Kidney (tissue), 14 donors: ENCODE data around the gene LAIR1. TPM values are rescaled to one million over a fixed set of nuclear protein-coding genes. Genes with fewer than 3 reads are reported as not detected.

Experiments used
- DNase-seq, 5 donors: peaks; one replicate each; pipeline ENCODE4 v3.0.0-alpha.2; 2013 to 2020
- FAIRE-seq: peaks from 2 replicates; lab custom pipeline; 2012; peaks lifted over from hg19 to GRCh38; lab: Jason Lieb, UNC
- H3K27ac ChIP-seq, 2 donors: one replicate each; pipeline ENCODE4 v1.7.0; 2013; ENCODE audit warnings: low read depth in 2 of 2, low read length in 2 of 2, inconsistent platforms in 1 of 2
- H3K27me3 ChIP-seq: one replicate; pipeline ENCODE4 v1.7.1; 2013; ENCODE audit warnings: low read length, inconsistent platforms; ENCODE audit not compliant: control insufficient read depth, insufficient read depth
- H3K36me3 ChIP-seq, 3 donors: one replicate each; pipeline versions ENCODE4 v1.7.0 to v1.7.1; 2013; ENCODE audit warnings: low read length in 3 of 3, control low read depth in 1 of 3, inconsistent platforms in 1 of 3; ENCODE audit not compliant: insufficient read depth in 3 of 3, control insufficient read depth in 2 of 3
- H3K4me1 ChIP-seq, 3 donors: one replicate each; pipeline versions ENCODE4 v1.7.0 to v1.7.1; 2013; ENCODE audit warnings: low read length in 3 of 3, inconsistent platforms in 1 of 3, low read depth in 1 of 3; ENCODE audit not compliant: control insufficient read depth in 2 of 3, insufficient read depth in 2 of 3
- H3K4me3 ChIP-seq, 3 donors: one replicate each; pipeline versions ENCODE4 v1.7.0 to v1.8.1; 2013; ENCODE audit warnings: low read length in 3 of 3, control low read depth in 1 of 3, inconsistent platforms in 1 of 3
- H3K9ac ChIP-seq, 3 donors: one replicate each; pipeline versions ENCODE4 v1.7.0 to v1.7.1; 2013; ENCODE audit warnings: low read length in 3 of 3, control low read depth in 1 of 3, inconsistent platforms in 1 of 3
- H3K9me3 ChIP-seq, 3 donors: one replicate each; pipeline versions ENCODE4 v1.7.0 to v1.7.1; 2013; ENCODE audit warnings: low read length in 3 of 3, control low read depth in 1 of 3, inconsistent platforms in 1 of 3; ENCODE audit not compliant: control insufficient read depth in 2 of 3, insufficient read depth in 1 of 3
- CTCF ChIP-seq: IDR thresholded peaks from 3 replicates; pipeline ENCODE4 v1.5.1; 2012; ENCODE audit warnings: mild to moderate bottlenecking, moderate library complexity, borderline replicate concordance; ENCODE audit not compliant: insufficient read depth; ENCODE audit errors: extremely low read depth
- intact Hi-C: fragments of 100-400 bp; cut with DNase I; formaldehyde crosslinking; loops from one replicate; pipeline ENCODE4 v1.11.1; 2022
- polyA plus RNA-seq: library from polyadenylated mRNA; stranded (reverse); fragments of 350-450 nt; fragmentation: Illumina TruSeq; extraction: RNeasy Lipid Tissue Mini Kit (QIAGEN cat#74804); gene quantifications from one replicate; pipeline ENCODE4 v1.2.3, GENCODE V29; 2014; ENCODE audit warnings: low read depth, low replicate concordance; ENCODE audit not compliant: insufficient read depth
- total RNA-seq: library from RNA; stranded (reverse); fragmentation: NEBNext Ultra II Directional; extraction: Animal tissue kit (Norgen Biotek cat#: 25700); gene quantifications from one replicate; pipeline ENCODE4 v1.2.1, GENCODE V29; 2021
- donor health status: control.
- donor health status: control.
- donor health status: control.
- donor health status: control.
- donor health status: control.
- donor health status: DM: yes; HTN: yes; CAD: no.
- donor health status: Normal renal cell carcinoma (clear cell type).

Gene LAIR1
- total and polyA plus RNA-seq, 2 donors from 2014 or later: 4.1 to 41.9 TPM

GRCh38 chr19:54319892-54320670 is 44.6 kb downstream of the LAIR1 start:
- no peaks in the 10 kb centered on the region for H3K9me3 ChIP-seq
- TF ChIP-seq CTCF: no peak
- DNase-seq: peak in 1 of 5 donors; percentile 20
- intact Hi-C loops: no loop called here
- no peak overlapping the region for H3K27ac ChIP-seq
- H3K36me3 ChIP-seq: no peaks in the 10 kb centered on the region
- H3K4me3 ChIP-seq: no peak overlapping the region
- no peak overlapping the region for H3K9ac ChIP-seq
- no peak for FAIRE-seq
- H3K4me1 ChIP-seq: no peaks in the 10 kb centered on the region
- H3K27me3 ChIP-seq: peaks cover 4% of the 10 kb centered on the region

DNA sequence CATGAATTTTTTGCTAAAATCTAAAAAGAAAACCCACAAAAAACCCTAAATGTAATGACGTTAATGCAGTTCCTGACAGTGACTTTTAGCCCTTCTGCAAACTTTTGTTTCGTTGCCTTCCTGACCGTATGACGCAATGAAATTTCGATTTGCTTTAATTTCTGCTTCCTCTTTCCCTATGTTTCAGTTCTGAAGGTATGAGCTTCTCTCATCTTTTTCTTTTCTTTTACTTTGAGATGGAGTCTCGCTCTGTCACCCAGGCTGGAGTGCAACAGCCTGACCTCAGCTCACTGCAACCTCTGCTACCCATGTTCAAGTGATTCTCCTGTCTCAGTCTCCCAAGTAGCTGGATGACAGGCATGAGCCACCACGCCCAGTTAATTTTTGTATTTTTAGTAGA is 45.7 kb downstream of the LAIR1 start:
- Histone ChIP-seq H3K36me3 (no peaks in the 10 kb centered on the region), H3K9me3 (no peaks in the 10 kb centered on the region), H3K4me1 (no peaks in the 10 kb centered on the region), H3K4me3 (no peak overlapping the region), H3K9ac (no peak overlapping the region), H3K27ac (no peak overlapping the region), H3K27me3 (peaks cover 2% of the 10 kb centered on the region)
- TF ChIP-seq CTCF: no peak
- intact Hi-C loops: no loop called here
- FAIRE-seq: no peak
- peak in 1 of 5 donors; percentile 20 for DNase-seq

DNA sequence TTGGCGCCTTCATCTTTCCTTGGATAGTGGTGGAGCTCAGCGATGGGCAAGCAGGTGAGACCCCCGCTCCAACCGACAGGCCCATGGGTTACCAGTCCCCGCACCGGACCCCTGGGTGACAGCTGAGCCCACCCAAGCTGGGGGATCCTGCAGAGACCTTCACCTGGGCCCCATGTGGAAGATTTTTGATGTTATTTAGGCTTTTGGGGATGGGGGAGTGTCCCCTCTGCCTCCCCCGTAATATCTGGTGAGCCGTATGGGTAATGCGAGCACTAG is 46.8 kb downstream of the LAIR1 start:
- no peak for TF ChIP-seq CTCF
- H3K4me3 ChIP-seq: no peak overlapping the region
- no peaks in the 10 kb centered on the region for H3K27me3 ChIP-seq
- H3K27ac ChIP-seq: no peak overlapping the region
- H3K9me3 ChIP-seq: no peaks in the 10 kb centered on the region
- H3K4me1 ChIP-seq: no peaks in the 10 kb centered on the region
- H3K36me3 ChIP-seq: no peaks in the 10 kb centered on the region
- FAIRE-seq: no peak
- no peak for DNase-seq
- intact Hi-C loops: no loop called here
- H3K9ac ChIP-seq: no peak overlapping the region
